CD4-positive, alpha-beta T cell treated with Interleukin-1 beta for 1 hour (primary cell): ENCODE results near the gene ENTPD7.

Experiments used
- DNase-seq, 2 donors: peaks; one replicate each; pipeline ENCODE4 v3.0.0-alpha.2; 2020 to 2022

Gene ENTPD7

DNA sequence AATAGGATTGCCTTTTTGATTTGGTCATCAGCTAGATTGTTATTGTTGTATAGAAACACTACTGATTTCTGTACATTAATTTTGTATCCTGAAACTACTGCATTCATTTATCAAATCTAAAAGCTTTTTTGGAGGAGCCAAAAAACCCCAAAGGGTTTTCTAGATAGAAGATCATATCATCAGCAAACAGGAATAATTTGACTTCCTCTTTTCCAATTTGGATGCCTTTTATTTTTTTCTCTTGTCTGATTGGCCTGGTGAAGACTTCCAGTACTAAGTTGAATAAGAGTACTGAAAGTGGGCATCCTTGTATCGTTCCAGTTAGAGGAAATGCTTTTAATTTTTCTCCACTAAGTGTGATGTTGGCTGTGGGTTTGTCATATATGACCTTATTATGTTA is 10.6 kb upstream of the ENTPD7 start:
- DNase-seq: no peak

- no peak for DNase-seq
Observed at GRCh38 chr10:99652800-99653390, 6.4 kb upstream of the ENTPD7 start.

DNA sequence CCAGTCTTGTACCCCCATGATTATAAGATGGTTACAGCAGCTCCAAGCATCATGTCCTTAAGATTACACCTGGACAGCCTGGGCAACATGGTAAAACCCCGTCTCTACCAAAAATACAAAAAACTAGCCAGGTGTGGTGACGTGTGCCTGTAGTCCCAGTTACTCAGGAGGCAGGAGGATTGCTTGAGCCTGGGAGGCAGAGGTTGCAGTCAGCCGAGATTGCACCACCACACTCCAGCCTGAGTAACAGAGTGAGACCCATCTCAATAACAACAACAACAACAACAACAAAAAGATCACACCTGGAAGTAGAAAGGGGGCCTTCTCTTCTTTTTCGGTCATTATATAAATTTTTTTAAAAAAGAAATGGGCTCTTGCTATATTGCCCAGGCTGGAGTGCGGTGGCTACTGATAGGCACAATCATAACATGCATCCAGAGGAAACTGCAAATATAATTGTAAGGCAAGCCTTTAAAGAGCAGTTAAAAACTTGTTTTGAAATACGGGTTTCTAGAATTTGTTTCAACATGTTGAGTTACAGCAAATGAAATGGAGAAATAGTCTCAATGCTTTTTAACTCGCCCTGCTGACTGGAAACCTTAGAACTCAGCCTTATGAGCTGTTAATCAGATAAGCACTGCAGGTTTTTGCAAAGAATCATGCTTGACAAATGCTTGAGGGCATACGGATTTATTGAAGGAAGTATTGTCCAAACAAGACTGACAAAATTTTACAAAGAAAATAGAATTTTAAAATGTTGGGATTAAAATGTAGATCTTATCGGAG is 4.7 kb upstream of the ENTPD7 start:
- no peak for DNase-seq

GRCh38 chr10:99656199-99657064 is 2.9 kb upstream of the ENTPD7 start:
- DNase-seq: no peak

- DNase-seq: peak; percentile 30 to 35
Observed at GRCh38 chr10:99658622-99659030, 683 bp upstream of the ENTPD7 start.

GRCh38 chr10:99659868-99660366 is 608 bp downstream of the ENTPD7 start:
- no peak for DNase-seq

- DNase-seq: no peak
Observed at GRCh38 chr10:99660662-99661376, 1.5 kb downstream of the ENTPD7 start.

GRCh38 chr10:99661377-99661763 is 2.1 kb downstream of the ENTPD7 start:
- DNase-seq: no peak

GRCh38 chr10:99665304-99665703 is 6.0 kb downstream of the ENTPD7 start:
- no peak for DNase-seq

DNA sequence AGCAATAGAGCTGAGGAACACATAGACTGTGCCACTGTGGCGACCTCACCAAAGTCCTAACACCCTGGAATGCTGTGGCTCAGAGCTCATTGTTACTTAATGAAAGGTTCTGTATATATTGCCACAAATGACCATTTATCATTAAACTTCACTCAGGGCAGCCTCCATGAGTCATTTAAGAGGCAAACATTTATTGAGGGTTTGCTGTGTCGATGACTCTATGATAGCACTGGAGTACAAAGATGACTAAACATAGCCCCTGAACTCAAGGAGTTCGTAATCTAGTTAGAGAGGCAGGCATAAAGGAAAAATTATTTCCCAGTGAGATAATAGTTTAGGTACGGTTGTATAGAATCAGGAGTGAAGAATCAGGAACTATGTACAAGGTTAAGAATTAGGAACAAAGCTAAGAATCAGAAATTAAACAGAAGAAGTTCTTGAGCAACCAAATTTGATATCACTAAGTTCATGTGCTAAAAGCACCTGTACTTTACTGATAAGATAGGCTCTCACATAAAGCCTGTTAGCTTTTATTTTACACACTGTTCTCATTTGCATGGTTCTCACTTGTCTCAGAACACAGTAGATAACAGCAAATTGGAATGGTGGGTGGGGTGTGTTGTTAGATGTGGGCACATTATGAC is 7.9 kb downstream of the ENTPD7 start:
- DNase-seq: no peak

- no peak for DNase-seq
Observed at GRCh38 chr10:99671386-99671785, 12.1 kb downstream of the ENTPD7 start.

- DNase-seq: no peak
Observed at GRCh38 chr10:99672884-99673283, 13.6 kb downstream of the ENTPD7 start.

- DNase-seq: no peak
Observed at GRCh38 chr10:99673492-99673891, 14.2 kb downstream of the ENTPD7 start.

GRCh38 chr10:99674762-99675161 is 15.5 kb downstream of the ENTPD7 start:
- no peak for DNase-seq

DNA sequence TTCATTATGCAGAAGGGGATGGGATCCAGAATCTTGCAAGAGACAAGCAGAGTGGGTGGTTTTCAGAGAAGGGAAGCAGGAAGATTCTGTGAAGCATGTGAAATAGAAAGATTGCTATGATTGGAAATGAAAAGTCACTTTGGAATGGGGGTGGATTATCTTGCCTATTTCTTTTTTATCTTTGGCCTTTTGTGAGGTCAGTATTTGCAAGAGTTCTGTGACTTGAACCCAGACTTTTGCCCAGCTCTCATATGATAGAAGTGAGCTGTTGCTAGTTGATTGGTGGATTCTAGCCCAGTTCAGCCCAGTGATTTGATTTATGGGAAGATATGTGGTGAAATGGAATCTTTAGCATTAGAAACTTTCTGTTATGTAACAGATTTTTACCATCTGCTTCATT is 17.1 kb downstream of the ENTPD7 start:
- no peak for DNase-seq

DNA sequence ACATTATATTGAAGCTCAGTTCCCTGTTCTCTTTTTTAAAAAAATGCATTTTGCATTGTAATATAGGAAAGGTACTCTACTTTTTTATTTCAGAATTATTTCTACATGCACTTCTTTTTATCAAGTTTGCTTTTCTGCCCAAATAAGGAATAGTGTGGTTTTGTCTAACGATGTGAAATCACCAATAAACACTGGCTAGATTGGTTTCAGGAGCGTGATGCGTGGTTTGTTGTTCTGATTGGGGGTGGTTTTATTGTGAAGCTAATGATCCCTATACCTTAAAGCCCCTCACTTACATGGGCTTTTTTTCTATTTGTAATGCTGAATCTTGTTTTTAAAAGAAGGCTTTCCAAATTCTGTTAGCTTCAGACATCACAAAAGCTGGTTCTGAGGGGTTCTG is 17.6 kb downstream of the ENTPD7 start:
- DNase-seq: no peak

DNA sequence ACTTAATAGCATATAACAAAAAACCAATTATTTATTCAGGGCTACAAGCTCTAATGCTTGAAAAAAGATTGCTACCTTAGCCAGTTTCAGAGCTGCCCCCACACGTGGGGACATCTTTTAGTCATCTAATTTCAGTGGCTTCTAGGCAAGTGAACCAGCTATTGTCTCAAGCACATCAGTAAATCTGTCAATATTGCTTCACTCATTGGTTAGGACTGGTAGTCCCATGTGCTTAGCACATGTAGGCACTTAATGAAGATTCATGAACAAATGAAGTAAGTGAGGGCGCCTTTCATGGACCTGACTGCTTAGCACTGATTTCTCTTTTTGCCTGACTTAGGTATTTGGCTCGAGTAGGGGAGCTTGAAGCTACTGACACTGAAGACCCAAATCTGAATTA is 19.6 kb downstream of the ENTPD7 start:
- no peak for DNase-seq

DNA sequence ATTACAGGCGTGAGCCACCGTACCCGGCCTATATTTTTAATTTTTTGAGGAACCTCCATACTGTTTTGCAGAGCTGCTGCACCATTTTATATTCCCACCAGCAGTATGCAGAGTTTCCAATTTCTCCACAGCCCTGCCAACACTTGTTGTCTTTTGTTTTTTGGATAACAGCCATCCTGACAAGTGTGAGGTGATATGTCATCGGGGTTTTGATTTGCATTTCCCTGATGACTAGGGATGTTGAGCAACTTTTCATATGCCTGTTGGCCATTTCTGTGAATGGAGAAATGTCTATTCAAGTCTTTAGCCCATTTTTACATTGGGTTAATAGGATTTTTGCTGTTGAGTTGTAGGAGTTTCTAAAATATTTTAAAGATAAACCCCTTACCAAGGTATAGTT is 22.2 kb downstream of the ENTPD7 start:
- DNase-seq: no peak

DNA sequence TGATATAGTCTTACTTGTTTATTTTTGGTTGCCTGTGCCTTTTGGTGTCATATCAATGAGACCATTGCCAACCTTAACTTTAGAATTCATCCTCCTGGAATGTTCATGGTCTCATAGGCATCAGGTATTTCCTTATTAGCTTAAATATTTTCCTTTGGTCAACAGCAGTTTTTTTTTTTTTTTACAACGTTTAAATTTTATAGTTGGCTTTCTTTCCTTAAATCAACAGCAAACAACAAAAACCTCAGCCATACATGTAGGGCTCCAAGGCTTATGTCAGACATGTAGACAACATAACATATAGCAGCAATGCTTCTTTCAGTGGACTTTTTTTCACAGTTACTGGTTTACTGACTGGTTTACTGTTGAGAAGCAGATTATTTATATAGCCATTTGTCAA is 22.7 kb downstream of the ENTPD7 start:
- no peak for DNase-seq

GRCh38 chr10:99682752-99683151 is 23.4 kb downstream of the ENTPD7 start:
- no peak for DNase-seq

DNA sequence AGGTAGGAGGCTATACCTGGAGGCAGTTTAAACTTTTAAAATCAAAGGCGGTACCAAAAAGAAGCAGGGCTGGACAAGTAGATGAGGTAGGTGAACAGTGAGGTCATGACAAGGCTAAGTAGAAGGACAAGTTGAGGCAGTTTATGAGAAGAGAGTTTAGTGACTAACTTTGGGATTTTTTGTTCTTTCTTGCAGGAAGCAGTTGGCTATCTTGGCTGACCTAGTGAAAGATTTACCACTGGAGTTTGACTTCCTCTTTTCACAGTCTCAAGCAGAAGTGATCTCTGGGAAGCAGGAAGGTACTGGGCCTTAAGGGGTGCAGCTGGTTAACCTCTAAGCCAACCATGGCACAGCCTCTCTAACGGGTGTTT is 26.3 kb downstream of the ENTPD7 start:
- DNase-seq: peak in 1 of 2 donors; percentile 1

DNA sequence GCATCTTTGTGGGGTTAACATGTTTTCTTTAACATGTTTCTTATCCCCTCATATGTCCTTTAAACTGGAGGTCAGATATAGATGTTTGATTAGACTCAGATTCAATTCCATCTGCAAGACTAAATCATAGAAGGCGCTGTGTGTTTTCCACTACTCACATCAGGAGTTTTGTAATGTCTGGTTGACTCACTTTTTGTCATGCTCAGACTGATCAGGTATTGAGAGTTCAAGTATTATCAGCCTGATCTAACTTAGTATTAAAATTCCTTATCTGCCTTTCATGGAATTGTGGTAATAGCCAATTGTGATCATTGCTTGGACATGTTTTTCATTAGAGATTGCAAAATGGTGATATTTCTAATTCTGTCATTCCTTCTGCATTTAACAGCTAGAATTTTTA is 30.2 kb downstream of the ENTPD7 start:
- DNase-seq: no peak
